ENCODE results near the gene GNAS.

- TF ChIP-seq POLR2A (IDR thresholded peaks at IDR 0.05), result no peak
- TF ChIP-seq, protein P1, sequence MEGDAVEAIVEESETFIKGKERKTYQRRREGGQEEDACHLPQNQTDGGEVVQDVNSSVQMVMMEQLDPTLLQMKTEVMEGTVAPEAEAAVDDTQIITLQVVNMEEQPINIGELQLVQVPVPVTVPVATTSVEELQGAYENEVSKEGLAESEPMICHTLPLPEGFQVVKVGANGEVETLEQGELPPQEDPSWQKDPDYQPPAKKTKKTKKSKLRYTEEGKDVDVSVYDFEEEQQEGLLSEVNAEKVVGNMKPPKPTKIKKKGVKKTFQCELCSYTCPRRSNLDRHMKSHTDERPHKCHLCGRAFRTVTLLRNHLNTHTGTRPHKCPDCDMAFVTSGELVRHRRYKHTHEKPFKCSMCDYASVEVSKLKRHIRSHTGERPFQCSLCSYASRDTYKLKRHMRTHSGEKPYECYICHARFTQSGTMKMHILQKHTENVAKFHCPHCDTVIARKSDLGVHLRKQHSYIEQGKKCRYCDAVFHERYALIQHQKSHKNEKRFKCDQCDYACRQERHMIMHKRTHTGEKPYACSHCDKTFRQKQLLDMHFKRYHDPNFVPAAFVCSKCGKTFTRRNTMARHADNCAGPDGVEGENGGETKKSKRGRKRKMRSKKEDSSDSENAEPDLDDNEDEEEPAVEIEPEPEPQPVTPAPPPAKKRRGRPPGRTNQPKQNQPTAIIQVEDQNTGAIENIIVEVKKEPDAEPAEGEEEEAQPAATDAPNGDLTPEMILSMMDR (IDR thresholded peaks at IDR 0.05), result no peak
Measured at GRCh38 chr20:58922036-58922435, 69.5 kb downstream of the GNAS start.

Measured in right lobe of liver (tissue), 4 donors.